Fibroblast of skin of back (primary cell): ENCODE data around the gene STRN.
"Not testable (repeated sequence)": the region's sequence is repeated elsewhere in the genome, so short reads cannot be mapped to it uniquely, and the experiment has no call there.

Experiments used
- DNase-seq: peaks from one replicate; pipeline ENCODE4 v3.0.0-alpha.2; 2013

Gene STRN

GRCh38 chr2:36963106-36963505 is 3.2 kb downstream of the STRN start:
- DNase-seq: no peak

GRCh38 chr2:36960773-36961172 is 5.6 kb downstream of the STRN start:
- no peak for DNase-seq

- DNase-seq: no peak
These were observed 6.2 kb downstream of the STRN start for GRCh38 chr2:36960005-36960675.

- DNase-seq: no peak
These were observed 11.2 kb downstream of the STRN start for GRCh38 chr2:36954977-36955607.

GRCh38 chr2:36952748-36953197 is 13.6 kb downstream of the STRN start:
- no peak for DNase-seq

- peak; percentile 33 for DNase-seq
These were observed 14.8 kb downstream of the STRN start for GRCh38 chr2:36951574-36951973.

GRCh38 chr2:36951027-36951518 is 15.3 kb downstream of the STRN start:
- no peak for DNase-seq

- DNase-seq: no peak
These were observed 16.5 kb downstream of the STRN start for GRCh38 chr2:36949845-36950244.

GRCh38 chr2:36945240-36945639 is 21.1 kb downstream of the STRN start:
- not testable (repeated sequence) for DNase-seq

GRCh38 chr2:36941867-36942266 is 24.5 kb downstream of the STRN start:
- no peak for DNase-seq

GRCh38 chr2:36936526-36936925 is 29.8 kb downstream of the STRN start:
- not testable (repeated sequence) for DNase-seq

- DNase-seq: not testable (repeated sequence)
These were observed 34.6 kb downstream of the STRN start for GRCh38 chr2:36931688-36932087.

GRCh38 chr2:36930787-36931410 is 35.4 kb downstream of the STRN start:
- DNase-seq: peak; percentile 68

GRCh38 chr2:36926175-36927132 is 39.9 kb downstream of the STRN start:
- not testable (repeated sequence) for DNase-seq

- not testable (repeated sequence) for DNase-seq
These were observed 43.7 kb downstream of the STRN start for GRCh38 chr2:36922629-36923028.

- no peak for DNase-seq
These were observed 44.4 kb downstream of the STRN start for GRCh38 chr2:36921984-36922383.

GRCh38 chr2:36919041-36919837 is 47.1 kb downstream of the STRN start:
- DNase-seq: no peak

GRCh38 chr2:36918307-36918706 is 48.0 kb downstream of the STRN start:
- DNase-seq: no peak

- no peak for DNase-seq
These were observed 50.7 kb downstream of the STRN start for GRCh38 chr2:36915627-36916026.

- DNase-seq: peak; percentile 68
These were observed 53.6 kb downstream of the STRN start for GRCh38 chr2:36912695-36913094.

- no peak for DNase-seq
These were observed 55.3 kb downstream of the STRN start for GRCh38 chr2:36911012-36911411.

- no peak for DNase-seq
These were observed 60.1 kb downstream of the STRN start for GRCh38 chr2:36906277-36906676.
